ENCODE measurements around the gene RAI14.
A peak's percentile ranks its signal among the peaks of the same experiment; 100 is the strongest.

RAI14 gene

GRCh38 chr5:34803974-34804732 lies 148.0 kb downstream of the RAI14 start:
- no peak overlapping the region for H3K4me3 ChIP-seq (replicated peaks in 1 of 2; ENCODE audit: low read depth in 2 of 2, low read length in 2 of 2)
- no peak for TF ChIP-seq CTCF (IDR thresholded peaks at IDR 0.05; ENCODE audit: low read depth, low read length)
- peak in 1 of 2 donors; percentile 30 for DNase-seq (ENCODE audit: low read depth in 2 of 2)

GRCh38 chr5:34804913-34805312 lies 148.8 kb downstream of the RAI14 start:
- no peak overlapping the region for H3K4me3 ChIP-seq (replicated peaks in 1 of 2; ENCODE audit: low read depth in 2 of 2, low read length in 2 of 2)
- no peak for DNase-seq (ENCODE audit: low read depth in 2 of 2)
- TF ChIP-seq CTCF (IDR thresholded peaks at IDR 0.05; ENCODE audit: low read depth, low read length), result no peak

DNA sequence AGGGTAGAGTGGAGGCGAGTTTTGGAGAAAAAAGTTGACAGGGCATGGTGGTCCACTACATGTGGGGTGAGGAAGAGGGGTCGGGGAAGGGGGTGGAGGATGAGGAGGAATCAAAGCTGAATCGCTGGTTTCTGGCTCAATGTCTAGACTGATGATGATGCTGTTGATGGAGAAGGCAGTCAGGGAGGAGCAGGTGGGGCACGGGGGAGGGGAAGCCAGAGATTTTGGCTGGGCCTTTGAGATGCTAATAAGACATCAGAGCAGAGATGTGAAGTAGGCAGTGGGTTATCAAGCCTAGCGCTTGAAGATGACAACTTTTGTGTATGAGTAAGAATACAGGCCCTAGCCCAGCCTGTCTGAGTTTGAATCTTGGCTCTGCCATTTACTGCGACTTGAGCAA lies 150.4 kb downstream of the RAI14 start:
- TF ChIP-seq CTCF (IDR thresholded peaks at IDR 0.05; ENCODE audit: low read depth, low read length), result no peak
- H3K4me3 ChIP-seq (replicated peaks in 1 of 2; ENCODE audit: low read depth in 2 of 2, low read length in 2 of 2), result no peak overlapping the region
- DNase-seq (ENCODE audit: low read depth in 2 of 2), result no peak

DNA sequence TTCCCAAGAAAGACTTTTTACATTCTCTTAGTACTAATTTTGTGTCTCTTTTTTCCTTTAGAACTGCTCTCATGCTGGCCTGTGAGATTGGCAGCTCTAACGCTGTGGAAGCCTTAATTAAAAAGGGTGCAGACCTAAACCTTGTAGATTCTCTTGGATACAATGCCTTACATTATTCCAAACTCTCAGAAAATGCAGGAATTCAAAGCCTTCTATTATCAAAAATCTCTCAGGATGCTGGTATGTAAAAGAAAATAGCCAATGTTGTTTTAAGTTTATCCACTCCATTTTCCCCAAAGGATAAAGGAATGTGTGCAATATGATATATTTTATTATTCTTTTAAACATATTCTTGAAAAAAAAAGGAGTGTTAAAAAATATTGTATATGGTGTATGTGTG lies 155.6 kb downstream of the RAI14 start:
- TF ChIP-seq CTCF (IDR thresholded peaks at IDR 0.05; ENCODE audit: low read depth, low read length), result no peak
- DNase-seq (ENCODE audit: low read depth in 2 of 2), result no peak
- H3K4me3 ChIP-seq (replicated peaks in 1 of 2; ENCODE audit: low read depth in 2 of 2, low read length in 2 of 2), result no peak overlapping the region

GRCh38 chr5:34813509-34813908 lies 157.4 kb downstream of the RAI14 start:
- DNase-seq (ENCODE audit: low read depth in 2 of 2), result no peak
- no peak overlapping the region for H3K4me3 ChIP-seq (replicated peaks in 1 of 2; ENCODE audit: low read depth in 2 of 2, low read length in 2 of 2)

GRCh38 chr5:34817558-34818351 lies 161.6 kb downstream of the RAI14 start:
- H3K4me3 ChIP-seq (replicated peaks in 1 of 2; ENCODE audit: low read depth in 2 of 2, low read length in 2 of 2), result no peak overlapping the region
- no peak for DNase-seq (ENCODE audit: low read depth in 2 of 2)
- no peak for TF ChIP-seq CTCF (IDR thresholded peaks at IDR 0.05; ENCODE audit: low read depth, low read length)

More at GRCh38 chr5:34813509-34813908, 157.4 kb downstream of the RAI14 start:
- no peak for TF ChIP-seq CTCF (IDR thresholded peaks at IDR 0.05; ENCODE audit: low read depth, low read length)

Data from cardiac fibroblast (primary cell).